Measurements from ENCODE around the gene FAM53B.

FAM53B gene

GRCh38 chr10:124717041-124717757 lies 27.0 kb downstream of the FAM53B start:
- no peak overlapping the region for H3K27ac ChIP-seq (ENCODE audit: low read length)
- H2AFZ ChIP-seq (ENCODE audit: low read length), result no peak overlapping the region
- peaks cover 17% of the 10 kb centered on the region for H3K4me1 ChIP-seq (ENCODE audit: low read length)
- no peak overlapping the region for H3K9ac ChIP-seq (ENCODE audit: low read length)
- H3K27me3 ChIP-seq (replicated peaks; ENCODE audit: insufficient read depth, low read length), result no peaks in the 10 kb centered on the region
- H3K4me3 ChIP-seq (ENCODE audit: low read length), result no peak overlapping the region
- H4K20me1 ChIP-seq (ENCODE audit: insufficient read depth, low read length), result no peaks in the 10 kb centered on the region
- no peak overlapping the region for H3K4me2 ChIP-seq (ENCODE audit: low read depth, low read length)
- no peaks in the 10 kb centered on the region for H3K9me3 ChIP-seq (replicated peaks; ENCODE audit: insufficient read depth, low read length)
- peaks cover 74% of the 10 kb centered on the region for H3K79me2 ChIP-seq (ENCODE audit: low read length)
- no peaks in the 10 kb centered on the region for H3K9me2 ChIP-seq (replicated peaks; ENCODE audit: insufficient read depth, low read length)
- TF ChIP-seq CTCF (IDR thresholded peaks at IDR 0.05; ENCODE audit: low read length), result no peak
- TF ChIP-seq EZH2 (optimal IDR thresholded peaks at IDR 0.05; ENCODE audit: low read depth, low read length), result no peak
- TF ChIP-seq EZH2phosphoT487 (IDR thresholded peaks at IDR 0.05; ENCODE audit: low read length), result no peak
- peaks cover under 1% of the 10 kb centered on the region; the same call in 1 of the 2 replicates for H3F3A ChIP-seq (ENCODE audit: insufficient read depth, low read length)
- no peak for DNase-seq
- H3K36me3 ChIP-seq (replicated peaks; ENCODE audit: insufficient read depth, low read length), result no peaks in the 10 kb centered on the region

- Histone ChIP-seq H3K27me3 (replicated peaks; ENCODE audit: insufficient read depth, low read length) (no peaks in the 10 kb centered on the region), H3K4me2 (ENCODE audit: low read depth, low read length) (no peak overlapping the region), H3K27ac (ENCODE audit: low read length) (no peak overlapping the region), H3K4me3 (ENCODE audit: low read length) (no peak overlapping the region), H3K4me1 (ENCODE audit: low read length) (peaks cover 9% of the 10 kb centered on the region; the same call in 1 of the 2 replicates), H4K20me1 (ENCODE audit: insufficient read depth, low read length) (no peaks in the 10 kb centered on the region), H3K9me3 (replicated peaks; ENCODE audit: insufficient read depth, low read length) (no peaks in the 10 kb centered on the region), H3K9me2 (replicated peaks; ENCODE audit: insufficient read depth, low read length) (no peaks in the 10 kb centered on the region), H3K79me2 (ENCODE audit: low read length) (peaks cover 69% of the 10 kb centered on the region), H3K36me3 (replicated peaks; ENCODE audit: insufficient read depth, low read length) (no peaks in the 10 kb centered on the region), H3K9ac (ENCODE audit: low read length) (no peak overlapping the region), H3F3A (ENCODE audit: insufficient read depth, low read length) (no peaks in the 10 kb centered on the region), H2AFZ (ENCODE audit: low read length) (no peak overlapping the region)
- DNase-seq, result no peak
- TF ChIP-seq CTCF (IDR thresholded peaks at IDR 0.05; ENCODE audit: low read length) (no peak), EZH2 (optimal IDR thresholded peaks at IDR 0.05; ENCODE audit: low read depth, low read length) (no peak), EZH2phosphoT487 (IDR thresholded peaks at IDR 0.05; ENCODE audit: low read length) (no peak)
Observed at GRCh38 chr10:124716369-124716768, 27.8 kb downstream of the FAM53B start.

GRCh38 chr10:124715439-124715838 lies 28.7 kb downstream of the FAM53B start:
- Histone ChIP-seq H3K4me1 (ENCODE audit: low read length) (0 out of 2 replicates have a peak, but pooled peaks cover 9% of the 10 kb centered on the region), H3K79me2 (ENCODE audit: low read length) (peaks cover 69% of the 10 kb centered on the region)

More at GRCh38 chr10:124715439-124715838, 28.7 kb downstream of the FAM53B start:
- Histone ChIP-seq H3K9me2 (replicated peaks; ENCODE audit: insufficient read depth, low read length) (no peaks in the 10 kb centered on the region), H3F3A (ENCODE audit: insufficient read depth, low read length) (no peaks in the 10 kb centered on the region), H4K20me1 (ENCODE audit: insufficient read depth, low read length) (no peaks in the 10 kb centered on the region), H3K9me3 (replicated peaks; ENCODE audit: insufficient read depth, low read length) (no peaks in the 10 kb centered on the region), H3K9ac (ENCODE audit: low read length) (no peak overlapping the region), H3K27ac (ENCODE audit: low read length) (no peak overlapping the region), H3K4me3 (ENCODE audit: low read length) (no peak overlapping the region), H3K36me3 (replicated peaks; ENCODE audit: insufficient read depth, low read length) (no peaks in the 10 kb centered on the region), H3K27me3 (replicated peaks; ENCODE audit: insufficient read depth, low read length) (no peaks in the 10 kb centered on the region), H3K4me2 (ENCODE audit: low read depth, low read length) (no peak overlapping the region), H2AFZ (ENCODE audit: low read length) (no peak overlapping the region)
- no peak for DNase-seq
- TF ChIP-seq EZH2phosphoT487 (IDR thresholded peaks at IDR 0.05; ENCODE audit: low read length) (no peak), EZH2 (optimal IDR thresholded peaks at IDR 0.05; ENCODE audit: low read depth, low read length) (no peak), CTCF (IDR thresholded peaks at IDR 0.05; ENCODE audit: low read length) (no peak)

Measured in MM.1S (cell line).